Astrocyte of the spinal cord (primary cell): ENCODE results near the gene SCYGR7.

ENCODE experiments used
- DNase-seq: peaks from one replicate; pipeline ENCODE4 v3.0.0; 2011; ENCODE audit warnings: low read depth, low spot score
- H3K4me3 ChIP-seq: 2 replicates; pipeline ENCODE4 v1.5.1; 2011; ENCODE audit warnings: low read depth, mild to moderate bottlenecking, low read length, moderate library complexity
- in situ Hi-C: cut with HindIII; loops from 2 replicates; pipeline ENCODE4 v1.10.0; 2017; ENCODE audit warnings: low sequenced_read_pairs
- TF ChIP-seq, protein P1 (sequence below): IDR thresholded peaks from 2 replicates; pipeline ENCODE4 v1.5.1; 2012; ENCODE audit warnings: low read depth, mild to moderate bottlenecking, low read length, inconsistent platforms

The SCYGR7 gene, protein sequence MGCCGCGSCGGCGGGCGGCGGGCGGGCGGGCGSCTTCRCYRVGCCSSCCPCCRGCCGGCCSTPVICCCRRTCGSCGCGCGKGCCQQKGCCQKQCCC

DNA sequence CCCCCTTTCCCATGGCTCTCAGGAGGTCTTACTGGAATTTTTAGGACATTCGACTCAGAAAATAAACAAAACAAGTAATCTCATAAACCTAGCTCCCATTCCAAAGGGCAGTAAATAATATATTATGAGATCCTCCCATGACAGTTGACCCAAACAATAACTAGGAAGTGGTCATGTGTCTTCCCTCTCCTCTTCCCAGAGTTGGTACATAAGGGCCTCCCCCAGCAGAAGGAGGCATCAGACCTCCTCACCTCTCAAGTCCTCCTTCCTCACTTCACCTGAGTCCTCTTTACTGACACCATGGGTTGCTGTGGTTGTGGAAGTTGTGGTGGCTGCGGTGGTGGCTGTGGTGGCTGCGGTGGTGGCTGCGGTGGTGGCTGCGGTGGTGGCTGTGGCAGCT is at the start of gene SCYGR7:
TSS of gene SCYGR7 (plus strand) at position 301 of the 400 bp plus-strand sequence. CDS start at position 301, 0 bp downstream.
- in situ Hi-C loops: no loop called here
- TF ChIP-seq, protein P1, sequence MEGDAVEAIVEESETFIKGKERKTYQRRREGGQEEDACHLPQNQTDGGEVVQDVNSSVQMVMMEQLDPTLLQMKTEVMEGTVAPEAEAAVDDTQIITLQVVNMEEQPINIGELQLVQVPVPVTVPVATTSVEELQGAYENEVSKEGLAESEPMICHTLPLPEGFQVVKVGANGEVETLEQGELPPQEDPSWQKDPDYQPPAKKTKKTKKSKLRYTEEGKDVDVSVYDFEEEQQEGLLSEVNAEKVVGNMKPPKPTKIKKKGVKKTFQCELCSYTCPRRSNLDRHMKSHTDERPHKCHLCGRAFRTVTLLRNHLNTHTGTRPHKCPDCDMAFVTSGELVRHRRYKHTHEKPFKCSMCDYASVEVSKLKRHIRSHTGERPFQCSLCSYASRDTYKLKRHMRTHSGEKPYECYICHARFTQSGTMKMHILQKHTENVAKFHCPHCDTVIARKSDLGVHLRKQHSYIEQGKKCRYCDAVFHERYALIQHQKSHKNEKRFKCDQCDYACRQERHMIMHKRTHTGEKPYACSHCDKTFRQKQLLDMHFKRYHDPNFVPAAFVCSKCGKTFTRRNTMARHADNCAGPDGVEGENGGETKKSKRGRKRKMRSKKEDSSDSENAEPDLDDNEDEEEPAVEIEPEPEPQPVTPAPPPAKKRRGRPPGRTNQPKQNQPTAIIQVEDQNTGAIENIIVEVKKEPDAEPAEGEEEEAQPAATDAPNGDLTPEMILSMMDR: no peak
- H3K4me3 ChIP-seq: no peak within 1 kb of the TSS
- DNase-seq: no peak

DNA sequence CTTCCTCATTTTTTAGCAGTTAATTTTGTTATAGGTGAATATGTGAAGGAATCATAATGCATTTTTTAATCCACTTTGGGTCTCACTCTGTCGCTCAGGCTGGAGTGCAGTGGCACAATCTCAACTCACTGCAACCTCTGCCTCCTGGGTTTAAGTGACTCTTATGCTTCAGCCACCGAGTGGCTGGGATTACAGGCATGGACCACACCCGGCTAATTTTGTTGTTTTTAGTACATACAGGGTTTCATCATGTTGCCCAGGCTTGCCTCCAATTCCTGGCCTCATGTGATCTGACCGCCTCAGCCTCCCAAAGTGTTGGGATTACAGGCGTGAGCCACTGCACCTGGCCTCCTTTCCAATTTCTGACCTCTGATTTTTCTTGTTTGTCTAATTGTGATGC is 43.9 kb upstream of the SCYGR7 start:
- in situ Hi-C loops: no loop called here
- TF ChIP-seq, protein P1: no peak
- H3K4me3 ChIP-seq: no peak overlapping the region
- no peak for DNase-seq

DNA sequence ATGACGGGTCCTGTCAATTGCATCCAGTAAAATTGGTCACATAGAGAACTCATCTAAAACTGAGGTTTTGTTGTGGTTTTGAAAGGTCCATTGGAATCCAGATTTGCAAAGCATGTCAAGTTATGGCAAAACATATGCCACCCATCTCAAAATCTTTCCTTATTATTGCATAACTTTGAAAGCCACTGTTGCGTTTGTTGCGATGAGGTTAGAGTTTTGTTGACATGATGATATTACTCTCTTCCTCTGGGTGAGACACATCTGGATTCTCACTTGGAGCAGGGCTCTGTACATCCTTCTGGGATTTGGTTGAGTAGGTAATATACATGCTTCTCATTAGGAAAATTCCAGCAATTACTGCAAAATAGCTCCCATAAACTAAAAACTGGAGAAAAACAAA is 40.9 kb upstream of the SCYGR7 start:
- TF ChIP-seq, protein P1: no peak
- no peak overlapping the region for H3K4me3 ChIP-seq
- in situ Hi-C loops: no loop called here
- DNase-seq: no peak

DNA sequence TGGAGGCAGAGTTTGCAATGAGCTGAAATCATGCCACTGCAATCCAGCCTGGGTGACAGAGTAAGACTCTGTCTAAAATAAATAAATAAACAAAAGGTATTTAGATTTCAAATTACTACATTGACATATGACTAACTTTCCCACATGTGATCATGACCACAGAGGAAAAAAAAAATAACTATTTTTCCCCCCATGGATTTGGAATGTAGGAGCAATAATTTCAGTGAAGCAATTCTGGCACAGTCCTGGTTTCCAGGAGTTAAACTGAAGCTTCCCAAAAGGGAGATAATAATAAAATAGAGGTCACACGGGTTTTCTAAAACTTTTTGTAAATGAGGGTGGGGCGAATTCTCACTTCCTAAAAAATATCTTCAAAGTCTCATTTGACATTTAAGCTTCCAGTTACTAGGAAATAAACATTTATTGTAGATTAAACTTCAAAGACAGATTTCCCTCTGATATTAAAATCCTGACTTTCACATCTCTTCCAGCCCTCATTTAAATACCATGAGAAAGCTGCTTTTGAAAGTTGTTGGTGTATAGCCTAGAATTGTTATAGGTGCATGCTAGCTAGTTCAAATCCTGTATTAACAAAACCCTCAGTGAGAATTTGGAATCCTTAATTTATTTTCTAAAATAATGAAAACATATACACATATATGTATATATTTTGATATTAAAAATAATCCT is 31.0 kb upstream of the SCYGR7 start:
- no peak overlapping the region for H3K4me3 ChIP-seq
- TF ChIP-seq, protein P1: no peak
- DNase-seq: no peak
- in situ Hi-C loops: no loop called here

DNA sequence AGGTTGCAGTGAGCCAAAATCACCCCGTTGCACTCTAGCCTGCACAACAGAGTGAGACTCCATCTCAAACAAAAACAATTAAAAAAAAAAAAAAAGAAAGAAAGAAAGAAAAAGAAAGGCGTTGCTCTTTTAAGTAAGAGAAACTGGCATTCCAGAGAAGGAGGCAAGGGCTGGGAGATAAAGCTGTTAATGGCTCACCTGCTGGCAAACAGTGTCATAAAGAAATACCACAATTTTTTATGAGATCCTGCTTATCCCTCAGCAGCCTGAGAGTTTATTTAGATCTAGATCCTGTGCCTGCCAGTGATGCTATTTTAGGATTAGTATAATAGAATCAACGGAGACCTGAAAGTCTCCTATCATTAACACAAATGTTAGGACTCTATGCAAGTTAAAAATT is 26.6 kb upstream of the SCYGR7 start:
- no peak for DNase-seq
- TF ChIP-seq, protein P1: no peak
- in situ Hi-C loops: no loop called here
- H3K4me3 ChIP-seq: no peak overlapping the region

DNA sequence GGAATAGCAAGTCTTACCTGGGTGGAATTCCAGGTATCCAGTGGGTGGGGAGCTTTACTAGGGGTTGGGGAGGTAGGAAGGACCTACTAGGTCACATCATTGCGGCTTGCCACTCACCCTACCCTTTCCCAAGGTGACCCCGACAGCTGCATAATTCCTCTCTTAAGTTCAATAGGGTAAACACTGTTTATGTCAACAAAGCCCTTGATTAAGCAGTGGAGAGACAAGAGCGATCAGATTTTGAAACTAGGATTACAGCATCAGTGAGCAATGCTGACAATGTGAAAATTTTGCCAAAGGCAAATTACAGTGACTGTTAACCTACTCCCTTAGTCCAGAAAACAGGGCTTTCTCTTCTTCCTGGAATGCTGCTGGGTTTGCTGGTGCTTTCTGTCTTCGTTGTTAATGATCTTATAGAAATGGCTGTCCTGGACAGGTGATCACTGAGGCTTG is 24.8 kb upstream of the SCYGR7 start:
- no peak for DNase-seq
- in situ Hi-C loops: no loop called here
- TF ChIP-seq, protein P1: no peak
- H3K4me3 ChIP-seq: no peak overlapping the region
